HG02870 (cell line): ENCODE measurements around the gene PLXND1.
"Not testable (repeated sequence)": the region's sequence is repeated elsewhere in the genome, so short reads cannot be mapped to it uniquely, and the experiment has no call there.

Source experiments
- ATAC-seq: cut with Tn5 transposase; IDR thresholded peaks from one replicate; pipeline ENCODE4 v1.9.1; 2021; ENCODE audit warnings: mild to moderate bottlenecking, moderate library complexity; ENCODE audit not compliant: unreplicated experiment

Gene PLXND1

DNA sequence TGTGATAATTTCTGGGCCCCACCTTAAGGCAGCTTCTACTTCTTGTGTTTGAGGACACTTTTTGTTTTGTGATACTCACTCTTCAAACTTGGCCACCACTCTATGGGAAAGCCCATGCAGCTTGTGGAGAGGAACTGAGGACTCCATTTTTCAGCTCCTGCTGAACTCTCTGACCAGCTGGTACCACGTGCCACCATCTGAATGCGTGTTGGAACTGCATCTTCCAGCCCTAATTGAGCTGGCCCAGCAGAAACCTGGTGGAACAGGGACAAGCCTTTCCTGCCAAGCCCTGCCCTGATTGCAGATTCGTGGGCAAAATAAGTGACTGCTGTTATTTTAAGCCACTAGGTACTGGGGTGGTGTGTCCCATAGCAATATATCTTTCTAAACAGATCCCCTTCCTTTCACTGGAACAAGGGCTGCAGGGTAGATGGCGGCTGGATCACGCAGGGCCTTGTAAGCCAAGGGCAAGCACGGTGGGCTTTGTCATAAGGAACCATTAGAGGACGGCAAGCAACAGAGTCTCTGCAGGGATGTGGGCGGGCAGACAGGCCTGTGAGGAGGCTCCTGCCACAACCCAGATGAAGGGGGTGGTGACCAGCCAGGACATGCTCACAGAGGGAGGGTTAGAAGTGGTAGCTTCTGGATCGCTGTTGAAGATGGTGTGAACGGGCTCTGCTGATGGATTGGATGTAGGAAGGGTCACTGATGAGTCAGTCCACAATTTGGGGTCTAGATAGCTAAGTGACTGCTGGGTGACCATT lies 54.0 kb downstream of the PLXND1 start:
- no peak for ATAC-seq

DNA sequence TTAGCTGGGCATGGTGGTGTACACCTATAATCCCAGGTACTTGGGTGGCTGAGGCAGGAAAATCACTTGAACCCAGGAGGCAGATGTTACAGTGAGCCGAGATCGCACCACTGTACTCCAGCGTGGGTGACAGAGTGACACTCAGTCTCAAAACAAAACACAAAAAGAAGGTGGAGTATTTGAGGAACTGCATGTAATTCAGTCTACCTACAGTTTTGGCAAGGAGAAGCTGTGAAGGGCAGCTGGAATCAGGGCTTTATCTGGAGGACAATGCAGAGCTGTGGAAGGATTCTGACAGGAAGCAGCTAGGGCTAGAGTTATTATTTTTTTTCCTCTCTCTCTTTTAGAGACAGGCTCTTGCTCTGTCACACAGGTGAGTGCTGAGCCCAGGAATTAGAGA lies 56.7 kb downstream of the PLXND1 start:
- ATAC-seq, result no peak

DNA sequence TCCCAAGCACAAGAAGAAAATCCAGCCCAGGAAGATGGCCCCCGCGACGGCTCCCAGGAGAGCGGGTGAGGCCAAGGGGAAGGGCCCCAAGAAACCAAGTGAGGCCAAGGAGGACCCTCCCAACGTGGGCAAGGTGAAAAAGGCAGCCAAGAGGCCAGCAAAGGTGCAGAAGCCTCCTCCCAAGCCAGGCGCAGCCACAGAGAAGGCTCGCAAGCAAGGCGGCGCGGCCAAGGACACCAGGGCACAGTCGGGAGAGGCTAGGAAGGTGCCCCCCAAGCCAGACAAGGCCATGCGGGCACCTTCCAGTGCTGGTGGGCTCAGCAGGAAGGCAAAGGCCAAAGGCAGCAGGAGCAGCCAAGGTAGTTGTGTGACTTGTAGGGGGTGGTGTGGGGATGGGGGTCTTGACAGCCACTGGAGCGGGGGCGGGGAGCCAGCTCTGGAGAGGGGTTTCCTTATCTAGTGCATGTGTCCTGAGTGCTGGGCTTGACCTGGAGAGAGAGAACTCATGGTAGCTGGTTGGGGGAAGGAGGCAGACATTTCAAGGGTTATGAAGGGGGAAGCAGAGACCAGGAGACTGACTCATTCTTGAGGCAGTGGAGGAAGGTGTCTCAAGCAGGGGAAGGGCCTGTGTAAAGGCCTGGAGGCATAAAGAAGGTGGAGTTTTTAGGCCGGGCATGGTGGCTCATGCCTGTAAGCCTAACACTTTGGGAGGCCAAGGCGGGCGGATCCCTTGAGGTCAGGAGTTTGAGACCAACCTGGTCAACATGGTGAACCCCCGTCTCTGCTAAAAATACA lies 57.3 kb downstream of the PLXND1 start:
- ATAC-seq, result no peak

- no peak for ATAC-seq
Observed at GRCh38 chr3:129548104-129548965, 58.1 kb downstream of the PLXND1 start.

GRCh38 chr3:129547241-129547640 lies 59.2 kb downstream of the PLXND1 start:
- no peak for ATAC-seq

DNA sequence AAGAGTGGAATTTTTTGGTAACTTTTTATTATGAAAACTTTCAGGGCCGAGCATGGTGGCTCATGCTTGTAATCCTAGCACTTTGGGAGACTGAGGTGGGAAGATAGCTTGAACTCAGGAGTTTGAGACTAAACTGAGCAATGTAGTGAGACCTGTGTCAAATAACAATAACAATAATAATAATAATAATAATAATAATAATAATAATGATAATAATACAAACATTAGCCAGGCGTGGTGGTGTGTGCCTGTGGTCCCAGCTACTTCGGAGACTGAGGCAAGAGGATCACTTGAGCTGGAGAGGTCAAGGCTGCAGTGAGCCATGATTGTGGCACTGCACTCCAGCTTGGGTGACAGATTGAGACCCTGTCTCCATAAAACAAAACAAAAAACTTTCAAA lies 60.5 kb downstream of the PLXND1 start:
- ATAC-seq, result not testable (repeated sequence)

GRCh38 chr3:129543999-129544398 lies 62.5 kb downstream of the PLXND1 start:
- ATAC-seq, result no peak

DNA sequence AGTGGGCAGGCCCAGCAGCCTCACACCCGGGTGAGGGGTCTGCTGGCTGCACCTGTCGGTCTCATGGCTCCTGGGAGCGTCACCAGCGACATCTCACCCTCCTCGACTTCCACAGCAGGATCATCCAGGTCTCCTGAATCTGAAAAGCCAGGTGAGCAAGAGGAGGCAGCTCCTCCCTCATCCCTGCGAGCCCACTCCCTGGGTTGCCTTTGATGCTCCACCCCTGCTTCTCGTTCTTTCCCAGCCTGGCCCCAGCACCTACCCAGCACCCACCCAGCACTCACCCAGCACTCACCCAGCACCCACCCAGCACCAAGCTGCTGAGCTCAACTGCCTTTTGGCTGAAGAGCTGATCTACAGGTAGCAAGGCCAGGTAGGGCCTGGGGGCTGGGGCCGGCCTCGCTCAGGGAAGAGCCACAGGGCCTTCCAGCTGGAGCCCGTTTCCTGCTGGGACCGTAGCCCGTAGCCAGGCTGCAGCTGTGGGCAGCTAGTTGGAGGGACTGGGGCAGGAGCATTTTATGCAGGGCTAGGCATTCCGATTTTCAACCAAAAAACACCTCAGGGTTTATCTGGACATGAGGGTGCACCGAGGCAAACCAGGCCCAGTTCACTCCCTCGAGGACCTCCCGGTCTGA lies 63.2 kb downstream of the PLXND1 start, which contains the start of gene H1-8:
Gene H1-8 (plus strand): TSS at position 20 of the 635 bp plus-strand sequence. CDS start 44 bp downstream, at position 64.
- no peak for ATAC-seq

GRCh38 chr3:129542747-129543146 lies 63.7 kb downstream of the PLXND1 start:
- ATAC-seq, result no peak

DNA sequence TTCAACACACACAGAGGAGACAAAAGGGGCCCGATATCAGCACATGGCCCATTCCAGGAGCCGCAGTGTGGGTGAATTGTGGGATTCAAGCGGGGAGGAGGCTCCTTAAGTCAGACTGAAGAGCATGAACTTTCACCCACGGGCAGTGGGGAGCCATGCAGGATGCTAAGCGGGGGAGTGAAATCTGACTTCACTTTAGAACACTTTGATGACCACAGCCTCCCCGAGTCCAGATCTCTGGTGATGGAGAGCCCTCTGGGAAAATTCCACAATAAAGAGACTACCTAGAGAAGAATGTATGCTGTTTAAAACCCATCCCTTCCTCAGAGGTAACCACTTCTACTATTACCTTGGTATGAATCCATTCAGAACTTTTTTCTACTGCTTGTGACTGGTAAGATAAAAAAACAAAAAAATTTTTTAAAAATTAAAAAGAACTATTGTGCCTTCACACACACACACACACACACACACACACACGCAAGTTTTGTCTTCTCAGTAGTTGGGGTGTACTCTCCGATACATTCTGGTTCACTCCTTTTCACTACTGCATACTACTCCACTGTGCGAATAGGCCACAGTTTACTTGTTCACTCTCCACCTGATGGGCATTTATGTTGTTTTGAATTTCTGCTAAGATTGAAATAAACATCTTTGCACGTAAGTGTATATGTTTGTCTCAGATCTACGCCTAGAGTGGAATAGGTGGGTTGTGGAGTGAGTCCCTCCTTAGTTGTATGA lies 65.5 kb downstream of the PLXND1 start:
- ATAC-seq, result no peak

GRCh38 chr3:129539206-129539605 lies 67.3 kb downstream of the PLXND1 start:
- no peak for ATAC-seq

GRCh38 chr3:129536804-129537203 lies 69.7 kb downstream of the PLXND1 start:
- no peak for ATAC-seq

DNA sequence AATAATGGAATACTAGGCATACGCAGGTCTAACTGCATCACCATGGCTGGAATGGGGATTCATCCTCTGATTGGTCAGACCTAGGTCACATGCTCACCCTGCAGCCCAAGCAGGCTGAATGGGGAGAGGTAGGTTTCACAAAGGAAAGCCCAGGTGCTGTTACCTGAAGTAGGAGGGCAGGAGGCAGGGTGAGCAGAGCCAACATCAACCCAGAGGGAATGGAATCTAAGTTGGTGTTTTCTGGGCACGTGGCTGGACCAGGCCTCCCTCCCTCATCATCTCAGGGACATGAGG lies 70.2 kb downstream of the PLXND1 start:
- ATAC-seq, result no peak

GRCh38 chr3:129535075-129535474 lies 71.4 kb downstream of the PLXND1 start:
- ATAC-seq, result no peak

GRCh38 chr3:129534428-129535027 lies 71.9 kb downstream of the PLXND1 start:
- ATAC-seq, result no peak

- ATAC-seq, result no peak
Observed at GRCh38 chr3:129533406-129533805, 73.1 kb downstream of the PLXND1 start.

- ATAC-seq, result no peak
Observed at GRCh38 chr3:129532261-129532660, 74.2 kb downstream of the PLXND1 start.

DNA sequence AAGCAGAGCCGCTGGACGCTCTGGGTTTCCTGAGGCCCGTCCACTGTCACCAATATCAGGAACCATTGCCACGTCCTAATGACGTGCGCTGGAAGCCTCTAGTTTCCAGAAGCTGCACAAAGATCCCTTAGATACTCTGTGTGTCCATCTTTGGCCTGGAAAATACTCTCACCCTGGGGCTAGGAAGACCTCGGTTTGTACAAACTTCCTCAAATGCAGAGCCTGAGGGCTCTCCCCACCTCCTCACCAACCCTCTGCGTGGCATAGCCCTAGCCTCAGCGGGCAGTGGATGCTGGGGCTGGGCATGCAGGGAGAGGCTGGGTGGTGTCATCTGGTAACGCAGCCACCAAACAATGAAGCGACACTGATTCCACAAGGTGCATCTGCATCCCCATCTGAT lies 74.8 kb downstream of the PLXND1 start:
- ATAC-seq, result no peak

DNA sequence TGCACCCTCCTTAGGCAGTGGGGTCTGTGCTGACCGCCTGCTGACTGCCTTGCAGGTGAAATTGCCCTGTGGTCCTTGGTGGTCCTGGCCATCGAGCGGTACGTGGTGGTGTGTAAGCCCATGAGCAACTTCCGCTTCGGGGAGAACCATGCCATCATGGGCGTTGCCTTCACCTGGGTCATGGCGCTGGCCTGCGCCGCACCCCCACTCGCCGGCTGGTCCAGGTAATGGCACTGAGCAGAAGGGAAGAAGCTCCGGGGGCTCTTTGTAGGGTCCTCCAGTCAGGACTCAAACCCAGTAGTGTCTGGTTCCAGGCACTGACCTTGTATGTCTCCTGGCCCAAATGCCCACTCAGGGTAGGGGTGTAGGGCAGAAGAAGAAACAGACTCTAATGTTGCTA lies 75.7 kb downstream of the PLXND1 start:
- no peak for ATAC-seq

DNA sequence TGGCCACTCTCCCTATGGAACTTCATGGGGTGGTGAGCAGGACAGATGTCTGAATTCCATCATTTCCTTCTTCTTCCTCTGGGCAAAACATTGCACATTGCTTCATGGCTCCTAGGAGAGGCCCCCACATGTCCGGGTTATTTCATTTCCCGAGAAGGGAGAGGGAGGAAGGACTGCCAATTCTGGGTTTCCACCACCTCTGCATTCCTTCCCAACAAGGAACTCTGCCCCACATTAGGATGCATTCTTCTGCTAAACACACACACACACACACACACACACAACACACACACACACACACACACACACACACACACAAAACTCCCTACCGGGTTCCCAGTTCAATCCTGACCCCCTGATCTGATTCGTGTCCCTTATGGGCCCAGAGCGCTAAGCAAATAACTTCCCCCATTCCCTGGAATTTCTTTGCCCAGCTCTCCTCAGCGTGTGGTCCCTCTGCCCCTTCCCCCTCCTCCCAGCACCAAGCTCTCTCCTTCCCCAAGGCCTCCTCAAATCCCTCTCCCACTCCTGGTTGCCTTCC lies 76.2 kb downstream of the PLXND1 start:
- ATAC-seq, result no peak
